ENCODE measurements around the gene DPH1.

DNA sequence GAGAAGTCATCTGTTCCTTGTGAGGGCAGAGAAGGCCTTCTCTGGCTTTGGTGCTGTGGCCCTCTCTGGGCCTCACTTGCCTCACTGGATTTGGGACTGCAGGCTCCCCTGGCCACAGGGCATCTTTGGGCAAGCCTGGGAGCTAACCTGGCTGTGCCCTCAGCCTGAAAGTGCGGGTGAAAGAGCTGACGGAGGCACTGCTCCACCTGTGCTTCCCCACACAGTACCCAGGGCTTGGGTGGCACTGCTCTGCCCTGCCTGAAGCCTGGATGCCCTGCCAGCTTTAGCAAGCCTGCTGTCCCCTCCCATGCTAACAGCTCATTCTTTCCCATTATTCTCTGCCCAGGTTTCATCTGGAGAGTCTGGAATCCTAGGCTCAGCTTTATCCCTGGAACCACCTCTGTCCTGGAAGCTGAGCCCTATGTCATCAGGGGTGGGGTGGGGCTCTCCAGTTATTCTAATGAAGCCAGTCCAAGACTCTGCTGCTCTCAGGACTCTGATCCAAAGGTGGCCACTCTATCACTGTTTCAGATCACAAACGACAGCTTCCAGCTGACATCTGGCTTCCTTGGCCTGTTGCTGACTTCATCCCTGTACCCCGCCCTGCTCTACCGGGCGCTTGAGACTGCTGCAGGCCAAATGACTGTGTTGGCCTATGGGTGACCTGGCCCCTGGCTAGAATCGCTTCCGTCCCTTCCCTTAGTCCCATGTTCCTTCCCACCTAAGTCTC lies 54.2 kb downstream of the DPH1 start:
- TF ChIP-seq, protein P1, sequence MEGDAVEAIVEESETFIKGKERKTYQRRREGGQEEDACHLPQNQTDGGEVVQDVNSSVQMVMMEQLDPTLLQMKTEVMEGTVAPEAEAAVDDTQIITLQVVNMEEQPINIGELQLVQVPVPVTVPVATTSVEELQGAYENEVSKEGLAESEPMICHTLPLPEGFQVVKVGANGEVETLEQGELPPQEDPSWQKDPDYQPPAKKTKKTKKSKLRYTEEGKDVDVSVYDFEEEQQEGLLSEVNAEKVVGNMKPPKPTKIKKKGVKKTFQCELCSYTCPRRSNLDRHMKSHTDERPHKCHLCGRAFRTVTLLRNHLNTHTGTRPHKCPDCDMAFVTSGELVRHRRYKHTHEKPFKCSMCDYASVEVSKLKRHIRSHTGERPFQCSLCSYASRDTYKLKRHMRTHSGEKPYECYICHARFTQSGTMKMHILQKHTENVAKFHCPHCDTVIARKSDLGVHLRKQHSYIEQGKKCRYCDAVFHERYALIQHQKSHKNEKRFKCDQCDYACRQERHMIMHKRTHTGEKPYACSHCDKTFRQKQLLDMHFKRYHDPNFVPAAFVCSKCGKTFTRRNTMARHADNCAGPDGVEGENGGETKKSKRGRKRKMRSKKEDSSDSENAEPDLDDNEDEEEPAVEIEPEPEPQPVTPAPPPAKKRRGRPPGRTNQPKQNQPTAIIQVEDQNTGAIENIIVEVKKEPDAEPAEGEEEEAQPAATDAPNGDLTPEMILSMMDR (conservative IDR thresholded peaks at IDR 0.05; ENCODE audit: low read length), result no peak
- no peak for TF ChIP-seq EZH2phosphoT487 (IDR thresholded peaks at IDR 0.05; ENCODE audit: borderline replicate concordance)
